Endothelial cell (in vitro differentiated cells): ENCODE data around the gene LRBA. TPM values are rescaled to one million over a fixed set of nuclear protein-coding genes. Genes with fewer than 3 reads are reported as not detected.

Experiments
- DNase-seq: peaks from one replicate; pipeline ENCODE4 v3.0.0; 2021; ENCODE audit warnings: low spot score
- H3K27ac Mint-ChIP-seq: one replicate; pipeline ENCODE4 v1.8.0; 2021; ENCODE audit warnings: mixed read lengths, inconsistent platforms; ENCODE audit not compliant: unreplicated experiment
- H3K27me3 Mint-ChIP-seq: one replicate; pipeline ENCODE4 v1.8.0; 2021; ENCODE audit warnings: mild to moderate bottlenecking, moderate library complexity, mixed read lengths, inconsistent platforms; ENCODE audit not compliant: unreplicated experiment
- H3K36me3 Mint-ChIP-seq: one replicate; pipeline ENCODE4 v1.8.0; 2021; ENCODE audit warnings: mild to moderate bottlenecking, low read depth, mixed read lengths, inconsistent platforms; ENCODE audit not compliant: unreplicated experiment
- H3K4me1 Mint-ChIP-seq: one replicate; pipeline ENCODE4 v1.8.0; 2021; ENCODE audit warnings: mild to moderate bottlenecking, mixed read lengths, inconsistent platforms; ENCODE audit not compliant: unreplicated experiment
- H3K4me3 Mint-ChIP-seq: one replicate; pipeline ENCODE4 v1.8.0; 2021; ENCODE audit warnings: mild to moderate bottlenecking, mixed read lengths, inconsistent platforms; ENCODE audit not compliant: unreplicated experiment
- H3K9me3 Mint-ChIP-seq: one replicate; pipeline ENCODE4 v1.8.0; 2021; ENCODE audit warnings: mixed read lengths, inconsistent platforms; ENCODE audit not compliant: unreplicated experiment
- CTCF ChIP-seq: fragments of 200-600 bp; sonication (generic); IDR thresholded peaks from one replicate; pipeline ENCODE4 v1.5.0; 2021; ENCODE audit warnings: antibody characterized with exemption; ENCODE audit not compliant: unreplicated experiment
- total RNA-seq: library from RNA; stranded (reverse); fragmentation: NEBNext Ultra II Directional; extraction: Animal tissue kit (Norgen Biotek cat#: 25700); gene quantifications from one replicate; pipeline ENCODE4 v1.2.1, GENCODE V29; 2021; ENCODE audit not compliant: unreplicated experiment

Gene LRBA
- total RNA-seq, 1 donor from 2014 or later, result 44.3 TPM

GRCh38 chr4:150423074-150423473 is 592.0 kb downstream of the LRBA start:
- H3K36me3 Mint-ChIP-seq, result peaks cover 6% of the 10 kb centered on the region
- no peaks in the 10 kb centered on the region for H3K9me3 Mint-ChIP-seq
- TF ChIP-seq CTCF, result no peak
- H3K27ac Mint-ChIP-seq, result no peak overlapping the region
- no peaks in the 10 kb centered on the region for H3K4me1 Mint-ChIP-seq
- no peak overlapping the region for H3K4me3 Mint-ChIP-seq
- DNase-seq, result no peak
- peaks cover 3% of the 10 kb centered on the region for H3K27me3 Mint-ChIP-seq

GRCh38 chr4:150421612-150422011 is 593.5 kb downstream of the LRBA start:
- H3K9me3 Mint-ChIP-seq, result no peaks in the 10 kb centered on the region
- no peak overlapping the region for H3K27ac Mint-ChIP-seq
- peaks cover 3% of the 10 kb centered on the region for H3K27me3 Mint-ChIP-seq
- no peak overlapping the region for H3K4me3 Mint-ChIP-seq
- H3K4me1 Mint-ChIP-seq, result no peaks in the 10 kb centered on the region
- TF ChIP-seq CTCF, result no peak
- H3K36me3 Mint-ChIP-seq, result peaks cover 6% of the 10 kb centered on the region
- DNase-seq, result no peak

GRCh38 chr4:150419939-150420338 is 595.1 kb downstream of the LRBA start:
- Mint-ChIP-seq H3K27ac (no peak overlapping the region), H3K36me3 (peaks cover 6% of the 10 kb centered on the region), H3K9me3 (no peaks in the 10 kb centered on the region)

GRCh38 chr4:150418757-150419410 is 596.2 kb downstream of the LRBA start:
- TF ChIP-seq CTCF, result no peak
- Mint-ChIP-seq H3K27ac (no peak overlapping the region), H3K9me3 (no peaks in the 10 kb centered on the region), H3K4me1 (no peaks in the 10 kb centered on the region), H3K4me3 (no peak overlapping the region), H3K27me3 (peaks cover 3% of the 10 kb centered on the region), H3K36me3 (peaks cover 6% of the 10 kb centered on the region)
- DNase-seq, result no peak

More at GRCh38 chr4:150419939-150420338, 595.1 kb downstream of the LRBA start:
- no peak for DNase-seq
- Mint-ChIP-seq H3K4me1 (no peaks in the 10 kb centered on the region), H3K4me3 (no peak overlapping the region), H3K27me3 (peaks cover 3% of the 10 kb centered on the region)
- no peak for TF ChIP-seq CTCF

- no peaks in the 10 kb centered on the region for H3K4me1 Mint-ChIP-seq
- H3K27ac Mint-ChIP-seq, result no peak overlapping the region
- no peak for DNase-seq
- TF ChIP-seq CTCF, result no peak
- no peaks in the 10 kb centered on the region for H3K9me3 Mint-ChIP-seq
- H3K4me3 Mint-ChIP-seq, result no peak overlapping the region
- H3K27me3 Mint-ChIP-seq, result no peaks in the 10 kb centered on the region
- no peaks in the 10 kb centered on the region for H3K36me3 Mint-ChIP-seq
Measured at GRCh38 chr4:150415213-150415612, 599.9 kb downstream of the LRBA start.
